K562 (cell line): Measurements from ENCODE around the gene DSP. TPM values are rescaled to one million over a fixed set of nuclear protein-coding genes. Genes with fewer than 3 reads are reported as not detected.

Experiments
- GATAD2A ChIP-seq: fragments of 450-650 bp; IDR thresholded peaks from 2 replicates; pipeline ENCODE4 v1.6.1; 2017
- HES1 ChIP-seq: fragments of 450-650 bp; IDR thresholded peaks from 2 replicates; pipeline ENCODE4 v1.6.1; 2016; ENCODE audit warnings: low read depth, mild to moderate bottlenecking, moderate library complexity
- KLF16 ChIP-seq: IDR thresholded peaks from 2 replicates; pipeline ENCODE4 v1.6.1; 2016; ENCODE audit warnings: antibody characterized with exemption
- LEF1 ChIP-seq: fragments of 450-650 bp; IDR thresholded peaks from 2 replicates; pipeline ENCODE4 v1.6.1; 2016; ENCODE audit warnings: mild to moderate bottlenecking
- MAZ ChIP-seq, 2 experiments: fragments of 450-650 bp in 1 of 2; sonication (generic) in 1 of 2; formaldehyde crosslinking; IDR thresholded peaks in 1 of 2; conservative IDR thresholded peaks in 1 of 2; 2 replicates each; pipeline versions ENCODE4 v1.4.0 to v1.5.0; 2020; ENCODE audit warnings: mild to moderate bottlenecking in 1 of 2, missing genetic modification reagents in 1 of 2
- SAFB2 ChIP-seq: fragments of 200-400 bp; formaldehyde crosslinking; IDR thresholded peaks from 2 replicates; pipeline ENCODE4 v1.6.1; 2018; ENCODE audit warnings: borderline replicate concordance, low read length, low read depth, moderate library complexity; ENCODE audit not compliant: severe bottlenecking
- ZNF253 ChIP-seq: fragments of 250-450 bp; sonication (Bioruptor Pico); conservative IDR thresholded peaks from 2 replicates; pipeline ENCODE4 v1.6.1; 2021; ENCODE audit warnings: mild to moderate bottlenecking
- ZNF584 ChIP-seq: fragments of 200-800 bp; sonication (Bioruptor generic); IDR thresholded peaks from 2 replicates; pipeline ENCODE4 v1.6.1; 2016; ENCODE audit warnings: low read depth, mild to moderate bottlenecking, missing genetic modification characterization, missing compliant biosample characterization
- polyA plus RNA-seq, 8 experiments: library from polyadenylated mRNA; depleted of rRNA in 4 of 8; stranded (reverse) in 5 of 8; unstranded in 3 of 8; fragments of >200 nt; fragmentation: Nextera tagmentation in 2 of 8; fragmentation: Illumina TruSeq in 1 of 8; extraction: Ambion mirVana in 2 of 8; extraction: Trizol in 1 of 8; gene quantifications; 2 replicates each; pipeline versions ENCODE4 v1.2.1 to v1.2.3, GENCODE V29; 2011 to 2014; ENCODE audit warnings: inconsistent platforms in 1 of 8, missing spikeins in 1 of 8
- total RNA-seq, 7 experiments: library from RNA; depleted of rRNA in 6 of 7; stranded (reverse); fragments of >200 nt in 6 of 7; fragmentation: Illumina TruSeq in 2 of 7; extraction: Trizol in 2 of 7; gene quantifications; 2 replicates each; pipeline versions ENCODE4 v1.2.1 to v1.2.3, GENCODE V29; 2011 to 2021; ENCODE audit warnings: low replicate concordance in 1 of 7
- TF ChIP-seq, protein P1 (sequence below), 2 experiments: fragments of 450-650 bp in 1 of 2; sonication (generic) in 1 of 2; formaldehyde crosslinking; conservative IDR thresholded peaks; 2 replicates each; pipeline versions ENCODE4 v1.4.0 to v1.8.1; 2020 to 2022; ENCODE audit warnings: mild to moderate bottlenecking in 1 of 2, missing genetic modification reagents in 1 of 2
- TF ChIP-seq, protein P2 (sequence below), 2 experiments: fragments of 450-650 bp in 1 of 2; sonication (generic) in 1 of 2; formaldehyde crosslinking in 1 of 2; IDR thresholded peaks; 2 replicates each; pipeline versions ENCODE4 v1.7.1 to v1.9.0; 2016 to 2022; ENCODE audit warnings: inconsistent platforms in 1 of 2, mild to moderate bottlenecking in 1 of 2, missing genetic modification reagents in 1 of 2
- TF ChIP-seq, protein P3 (sequence below): IDR thresholded peaks from 2 replicates; pipeline ENCODE4 v1.6.1; 2011; ENCODE audit not compliant: insufficient read length; ENCODE audit errors: extremely low read depth
- TF ChIP-seq, protein P4 (sequence below): sonication (generic); formaldehyde crosslinking; IDR thresholded peaks from 2 replicates; pipeline ENCODE4 v1.8.1; 2022; ENCODE audit warnings: missing genetic modification reagents

DSP gene
- total and polyA plus RNA-seq, 9 of the 15 experiments (the other 6 are each of a cell fraction or from before 2014, with no cell fraction given), result under 0.01 to 0.24 (median 0.03) TPM; not detected in 2

DNA sequence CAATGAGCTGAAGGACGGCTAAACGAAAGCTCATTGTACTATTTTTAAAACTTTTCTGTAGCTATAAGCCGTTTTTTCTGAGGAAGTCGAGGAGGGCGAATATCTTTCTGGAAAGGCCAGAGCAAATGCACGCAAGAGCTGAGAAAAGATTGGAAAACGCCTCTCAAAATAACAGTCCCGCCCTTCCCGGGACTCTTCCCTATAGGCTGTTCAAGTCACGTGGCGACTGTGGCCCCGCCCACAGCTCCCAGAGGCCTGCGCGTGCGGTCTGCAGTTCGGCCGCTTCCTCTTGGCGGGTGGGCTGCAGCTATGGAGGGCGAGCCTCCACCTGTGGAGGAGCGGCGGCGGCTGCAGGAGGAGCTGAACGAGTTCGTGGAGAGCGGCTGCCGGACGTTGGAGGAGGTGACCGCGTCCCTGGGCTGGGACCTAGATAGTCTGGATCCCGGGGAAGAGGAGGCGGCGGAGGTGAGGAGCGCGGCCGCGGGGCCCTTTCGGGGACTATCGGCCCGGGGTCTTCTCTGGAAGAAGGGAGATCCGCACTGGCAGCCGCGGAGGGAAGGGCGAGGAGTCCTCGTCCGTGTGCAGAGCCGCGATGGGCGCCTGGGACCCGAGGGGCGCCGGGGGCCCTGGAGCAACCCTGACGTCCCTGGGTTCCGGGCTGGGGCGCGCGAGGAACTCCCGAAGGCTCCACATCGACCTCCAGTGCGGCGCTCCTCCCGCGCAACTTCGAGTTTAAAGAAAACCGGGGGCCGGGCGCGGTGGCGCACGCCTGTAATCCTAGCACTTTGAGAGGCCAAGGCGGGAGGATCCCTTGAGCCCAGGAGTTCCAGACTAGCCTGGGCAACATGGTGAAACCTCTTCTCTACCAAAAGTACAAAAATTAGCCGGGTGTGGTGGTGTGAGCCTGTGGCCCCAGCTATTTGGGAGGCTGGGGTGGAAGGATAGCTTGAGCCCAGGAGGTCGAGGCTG, 48.8 kb downstream of the DSP start, which contains the start of gene SNRNP48 (continued):
- TF ChIP-seq, protein P1, sequence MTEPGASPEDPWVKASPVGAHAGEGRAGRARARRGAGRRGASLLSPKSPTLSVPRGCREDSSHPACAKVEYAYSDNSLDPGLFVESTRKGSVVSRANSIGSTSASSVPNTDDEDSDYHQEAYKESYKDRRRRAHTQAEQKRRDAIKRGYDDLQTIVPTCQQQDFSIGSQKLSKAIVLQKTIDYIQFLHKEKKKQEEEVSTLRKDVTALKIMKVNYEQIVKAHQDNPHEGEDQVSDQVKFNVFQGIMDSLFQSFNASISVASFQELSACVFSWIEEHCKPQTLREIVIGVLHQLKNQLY (CRISPR knock-in tag; conservative IDR thresholded peaks at IDR 0.05), result no peak
- TF ChIP-seq GATAD2A (no peak), MAZ (CRISPR knock-in tag; conservative IDR thresholded peaks at IDR 0.05 in 1 of 2, IDR thresholded peaks at IDR 0.05 in 1 of 2) (peak; percentile 55 to 59; a peak in 3 of 4 replicates), ZNF584 (CRISPR knock-in tag) (no peak), SAFB2 (no peak), KLF16 (no peak), LEF1 (no peak), HES1 (no peak), ZNF253 (no peak)
- TF ChIP-seq, protein P2, sequence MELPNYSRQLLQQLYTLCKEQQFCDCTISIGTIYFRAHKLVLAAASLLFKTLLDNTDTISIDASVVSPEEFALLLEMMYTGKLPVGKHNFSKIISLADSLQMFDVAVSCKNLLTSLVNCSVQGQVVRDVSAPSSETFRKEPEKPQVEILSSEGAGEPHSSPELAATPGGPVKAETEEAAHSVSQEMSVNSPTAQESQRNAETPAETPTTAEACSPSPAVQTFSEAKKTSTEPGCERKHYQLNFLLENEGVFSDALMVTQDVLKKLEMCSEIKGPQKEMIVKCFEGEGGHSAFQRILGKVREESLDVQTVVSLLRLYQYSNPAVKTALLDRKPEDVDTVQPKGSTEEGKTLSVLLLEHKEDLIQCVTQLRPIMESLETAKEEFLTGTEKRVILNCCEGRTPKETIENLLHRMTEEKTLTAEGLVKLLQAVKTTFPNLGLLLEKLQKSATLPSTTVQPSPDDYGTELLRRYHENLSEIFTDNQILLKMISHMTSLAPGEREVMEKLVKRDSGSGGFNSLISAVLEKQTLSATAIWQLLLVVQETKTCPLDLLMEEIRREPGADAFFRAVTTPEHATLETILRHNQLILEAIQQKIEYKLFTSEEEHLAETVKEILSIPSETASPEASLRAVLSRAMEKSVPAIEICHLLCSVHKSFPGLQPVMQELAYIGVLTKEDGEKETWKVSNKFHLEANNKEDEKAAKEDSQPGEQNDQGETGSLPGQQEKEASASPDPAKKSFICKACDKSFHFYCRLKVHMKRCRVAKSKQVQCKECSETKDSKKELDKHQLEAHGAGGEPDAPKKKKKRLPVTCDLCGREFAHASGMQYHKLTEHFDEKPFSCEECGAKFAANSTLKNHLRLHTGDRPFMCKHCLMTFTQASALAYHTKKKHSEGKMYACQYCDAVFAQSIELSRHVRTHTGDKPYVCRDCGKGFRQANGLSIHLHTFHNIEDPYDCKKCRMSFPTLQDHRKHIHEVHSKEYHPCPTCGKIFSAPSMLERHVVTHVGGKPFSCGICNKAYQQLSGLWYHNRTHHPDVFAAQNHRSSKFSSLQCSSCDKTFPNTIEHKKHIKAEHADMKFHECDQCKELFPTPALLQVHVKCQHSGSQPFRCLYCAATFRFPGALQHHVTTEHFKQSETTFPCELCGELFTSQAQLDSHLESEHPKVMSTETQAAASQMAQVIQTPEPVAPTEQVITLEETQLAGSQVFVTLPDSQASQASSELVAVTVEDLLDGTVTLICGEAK (IDR thresholded peaks at IDR 0.05), result no peak
- TF ChIP-seq, protein P2 (CRISPR knock-in tag; IDR thresholded peaks at IDR 0.05), result no peak
- TF ChIP-seq, protein P3, sequence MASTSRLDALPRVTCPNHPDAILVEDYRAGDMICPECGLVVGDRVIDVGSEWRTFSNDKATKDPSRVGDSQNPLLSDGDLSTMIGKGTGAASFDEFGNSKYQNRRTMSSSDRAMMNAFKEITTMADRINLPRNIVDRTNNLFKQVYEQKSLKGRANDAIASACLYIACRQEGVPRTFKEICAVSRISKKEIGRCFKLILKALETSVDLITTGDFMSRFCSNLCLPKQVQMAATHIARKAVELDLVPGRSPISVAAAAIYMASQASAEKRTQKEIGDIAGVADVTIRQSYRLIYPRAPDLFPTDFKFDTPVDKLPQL, result peak; percentile 25
- TF ChIP-seq, protein P4, sequence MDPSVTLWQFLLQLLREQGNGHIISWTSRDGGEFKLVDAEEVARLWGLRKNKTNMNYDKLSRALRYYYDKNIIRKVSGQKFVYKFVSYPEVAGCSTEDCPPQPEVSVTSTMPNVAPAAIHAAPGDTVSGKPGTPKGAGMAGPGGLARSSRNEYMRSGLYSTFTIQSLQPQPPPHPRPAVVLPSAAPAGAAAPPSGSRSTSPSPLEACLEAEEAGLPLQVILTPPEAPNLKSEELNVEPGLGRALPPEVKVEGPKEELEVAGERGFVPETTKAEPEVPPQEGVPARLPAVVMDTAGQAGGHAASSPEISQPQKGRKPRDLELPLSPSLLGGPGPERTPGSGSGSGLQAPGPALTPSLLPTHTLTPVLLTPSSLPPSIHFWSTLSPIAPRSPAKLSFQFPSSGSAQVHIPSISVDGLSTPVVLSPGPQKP (CRISPR knock-in tag), result no peak
